GM19397 (cell line): ENCODE data around the gene GGA2.
"Not testable (repeated sequence)": the region's sequence is repeated elsewhere in the genome, so short reads cannot be mapped to it uniquely, and the experiment has no call there.

Experiments
- ATAC-seq: cut with Tn5 transposase; IDR thresholded peaks from one replicate; pipeline ENCODE4 v1.9.1; 2021; ENCODE audit warnings: mild to moderate bottlenecking, moderate library complexity; ENCODE audit not compliant: unreplicated experiment

GGA2 gene

GRCh38 chr16:23504453-23505179, 5.7 kb downstream of the GGA2 start:
- peak; percentile 58 for ATAC-seq

DNA sequence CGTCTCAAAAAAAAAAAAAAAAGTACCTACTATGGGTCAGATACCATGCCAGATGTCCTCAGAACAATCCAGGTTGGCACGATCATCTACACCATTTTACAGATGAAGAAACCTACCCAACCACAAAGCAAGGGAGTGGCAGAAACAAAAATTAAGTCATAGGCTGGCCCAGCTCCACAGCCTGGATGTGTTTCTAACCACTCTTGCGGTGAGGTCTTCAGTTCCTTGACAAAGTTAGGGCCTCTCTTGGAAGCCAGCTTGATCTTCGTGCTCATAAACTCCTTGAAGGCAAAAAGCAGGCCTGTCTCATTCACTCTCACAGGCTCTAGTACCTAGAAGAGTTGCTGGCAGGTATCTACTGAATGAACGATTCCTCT, 6.2 kb downstream of the GGA2 start:
- ATAC-seq, result no peak

GRCh38 chr16:23502466-23502865, 7.8 kb downstream of the GGA2 start:
- ATAC-seq, result no peak

DNA sequence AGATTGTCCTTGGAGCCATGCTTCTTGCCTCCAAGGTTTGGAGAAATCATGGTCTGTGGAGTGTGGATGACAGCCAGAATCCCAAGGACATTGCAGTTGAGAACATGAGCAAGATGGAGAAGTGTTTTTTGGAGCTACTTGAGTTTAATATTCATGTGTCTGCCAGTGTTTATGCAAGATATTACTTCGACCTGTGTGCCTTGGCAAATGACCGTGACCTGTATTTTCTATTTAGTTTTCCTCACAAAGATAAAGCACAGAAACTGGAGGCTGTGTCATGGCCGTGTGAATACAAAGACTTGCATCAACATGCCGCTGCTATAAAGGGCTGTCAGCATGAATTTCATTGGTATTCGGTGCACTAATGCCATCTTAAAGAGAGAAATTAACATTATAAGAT, 9.0 kb downstream of the GGA2 start:
- ATAC-seq, result no peak

- no peak for ATAC-seq
Observed at GRCh38 chr16:23500862-23501225, 9.4 kb downstream of the GGA2 start.

GRCh38 chr16:23500212-23500861, 10.0 kb downstream of the GGA2 start:
- no peak for ATAC-seq

DNA sequence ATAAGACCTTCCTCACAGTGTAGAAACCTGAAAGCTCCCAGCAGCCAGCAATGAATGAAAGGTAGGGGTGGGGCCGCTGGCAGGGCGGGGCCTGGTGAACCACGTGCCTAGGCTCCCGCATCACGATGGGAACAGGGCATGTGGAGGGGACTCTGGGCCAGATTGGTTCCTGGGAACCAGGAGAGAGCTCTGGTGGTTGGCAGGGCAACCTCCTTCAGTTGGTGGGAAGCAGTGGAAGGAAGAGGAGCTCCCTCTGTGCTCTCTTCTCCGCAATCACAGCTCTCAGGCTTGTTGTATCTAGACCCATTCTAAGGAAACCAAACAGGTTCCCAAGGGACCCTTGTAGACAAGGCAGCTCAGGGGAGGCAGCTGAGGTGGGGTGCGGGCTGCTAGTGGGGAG, 10.5 kb downstream of the GGA2 start:
- ATAC-seq, result no peak

- no peak for ATAC-seq
Observed at GRCh38 chr16:23498863-23499262, 11.4 kb downstream of the GGA2 start.

- ATAC-seq, result no peak
Observed at GRCh38 chr16:23497543-23497868, 12.8 kb downstream of the GGA2 start.

- no peak for ATAC-seq
Observed at GRCh38 chr16:23496821-23497542, 13.3 kb downstream of the GGA2 start.

- ATAC-seq, result no peak
Observed at GRCh38 chr16:23495671-23496070, 14.6 kb downstream of the GGA2 start.

DNA sequence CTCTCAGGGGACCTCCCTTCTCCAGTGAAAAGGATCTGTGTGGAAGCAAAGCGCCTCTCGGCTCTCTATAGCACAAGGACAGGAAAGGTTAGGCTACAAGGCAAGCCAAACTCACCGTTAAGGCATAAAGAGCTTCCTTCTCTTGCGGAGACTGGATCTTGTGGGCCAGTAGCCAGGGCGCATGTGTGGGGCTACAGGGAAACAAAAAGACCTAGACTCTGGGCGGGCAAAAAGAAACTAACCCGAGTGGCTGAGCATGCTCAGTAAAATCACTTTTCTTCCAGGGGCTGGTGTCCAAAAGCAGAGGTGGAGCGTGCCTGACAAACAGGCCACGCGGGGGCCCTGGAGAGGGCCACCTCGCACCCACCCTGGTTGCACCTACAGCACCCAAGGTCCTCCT, 16.1 kb downstream of the GGA2 start:
- no peak for ATAC-seq

DNA sequence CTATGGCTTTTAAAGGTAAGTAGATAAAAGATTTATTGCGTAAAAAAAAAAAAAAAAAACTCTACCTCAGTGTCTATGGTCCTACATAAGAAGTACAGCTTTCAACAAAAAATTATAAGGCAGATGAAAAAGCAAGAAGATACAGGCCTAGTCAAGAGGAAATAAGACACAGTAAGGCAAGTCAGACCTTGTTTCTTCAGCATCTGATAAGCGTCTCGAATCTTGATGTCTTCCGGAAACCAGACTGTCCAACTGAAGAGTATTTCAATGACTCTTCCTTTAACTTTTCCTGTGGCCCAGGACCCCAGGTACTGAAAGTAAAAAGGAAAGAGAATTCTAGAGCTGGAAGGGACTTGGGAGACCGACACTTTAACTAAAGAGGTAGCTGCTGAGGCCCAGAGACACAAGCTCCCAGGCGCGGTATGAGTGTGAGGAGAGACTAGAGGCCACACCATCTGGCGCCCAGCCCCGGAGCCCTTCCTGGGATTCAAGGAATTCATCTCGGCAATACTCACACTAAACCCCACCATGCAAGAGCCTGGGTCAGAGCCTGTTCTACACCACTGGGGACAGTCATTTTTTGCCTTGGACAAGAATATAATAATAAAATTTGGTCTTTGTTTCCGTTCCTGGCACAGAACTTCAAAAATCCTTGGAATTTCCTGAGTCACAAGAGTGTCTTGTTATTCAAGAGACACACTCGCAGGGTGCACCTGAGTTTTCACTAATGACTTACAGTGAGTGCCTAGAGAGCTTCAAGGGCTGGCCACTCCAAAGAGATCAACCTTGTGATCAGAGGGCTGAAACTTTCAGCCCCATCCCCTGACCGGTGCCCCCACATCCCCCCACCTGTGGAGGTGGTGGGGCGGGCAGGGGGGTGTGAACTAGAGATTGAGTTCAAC, 18.6 kb downstream of the GGA2 start:
- ATAC-seq, result no peak

DNA sequence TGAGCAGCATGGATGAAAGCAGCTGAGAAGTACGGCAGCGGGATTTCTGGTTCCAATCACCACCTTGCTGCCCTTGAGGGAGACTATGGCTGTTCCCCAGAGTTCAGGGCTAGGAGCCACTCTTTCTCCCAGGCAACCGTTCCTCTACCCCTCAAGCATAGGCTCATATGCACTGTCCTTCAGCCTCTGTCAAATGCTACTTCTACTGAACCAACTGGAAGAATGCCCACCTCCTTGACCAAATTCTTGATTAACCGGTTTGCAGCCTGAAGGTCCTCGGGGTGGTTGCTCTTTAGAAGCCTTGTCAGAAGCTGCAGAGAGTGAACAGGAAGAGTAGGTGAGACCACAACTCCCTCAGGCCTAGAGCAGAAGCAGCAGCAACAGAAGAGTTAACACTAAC, 23.8 kb downstream of the GGA2 start:
- no peak for ATAC-seq

DNA sequence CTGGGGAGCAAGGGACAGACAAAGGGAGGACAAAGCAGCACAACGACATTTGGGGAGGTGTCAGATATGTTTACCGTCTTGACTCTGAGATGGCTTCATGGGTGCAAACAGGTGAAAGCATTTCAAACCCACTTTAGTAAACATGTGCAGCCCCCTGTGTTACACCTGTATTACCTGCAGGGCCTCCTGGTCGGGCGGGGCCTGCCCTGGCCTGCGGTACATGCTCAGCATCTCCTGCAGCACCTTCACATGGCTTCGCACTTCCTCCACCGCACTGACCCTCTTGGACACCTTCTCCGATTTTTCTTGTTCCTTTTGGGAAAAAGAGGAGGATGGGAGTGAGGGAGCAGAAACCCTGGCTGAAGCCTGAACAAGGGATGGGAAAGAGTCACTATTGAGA, 24.5 kb downstream of the GGA2 start:
- ATAC-seq, result no peak

DNA sequence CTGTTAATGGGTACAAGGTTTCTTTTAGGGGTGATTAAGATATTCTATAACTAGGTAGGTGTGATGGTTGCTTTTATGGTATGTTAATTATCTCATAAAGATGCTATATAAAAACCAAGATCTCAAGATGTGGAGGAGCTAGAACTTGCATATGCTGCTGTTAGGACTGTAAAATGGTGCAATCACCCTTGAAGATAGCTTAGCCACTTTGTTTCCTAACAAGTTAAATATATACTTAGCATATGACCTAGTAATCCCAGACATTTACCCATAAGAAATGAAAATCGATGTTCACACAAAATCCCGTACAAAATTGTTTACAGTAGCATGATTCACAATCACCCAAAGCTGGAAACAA, 25.1 kb downstream of the GGA2 start:
- no peak for ATAC-seq

DNA sequence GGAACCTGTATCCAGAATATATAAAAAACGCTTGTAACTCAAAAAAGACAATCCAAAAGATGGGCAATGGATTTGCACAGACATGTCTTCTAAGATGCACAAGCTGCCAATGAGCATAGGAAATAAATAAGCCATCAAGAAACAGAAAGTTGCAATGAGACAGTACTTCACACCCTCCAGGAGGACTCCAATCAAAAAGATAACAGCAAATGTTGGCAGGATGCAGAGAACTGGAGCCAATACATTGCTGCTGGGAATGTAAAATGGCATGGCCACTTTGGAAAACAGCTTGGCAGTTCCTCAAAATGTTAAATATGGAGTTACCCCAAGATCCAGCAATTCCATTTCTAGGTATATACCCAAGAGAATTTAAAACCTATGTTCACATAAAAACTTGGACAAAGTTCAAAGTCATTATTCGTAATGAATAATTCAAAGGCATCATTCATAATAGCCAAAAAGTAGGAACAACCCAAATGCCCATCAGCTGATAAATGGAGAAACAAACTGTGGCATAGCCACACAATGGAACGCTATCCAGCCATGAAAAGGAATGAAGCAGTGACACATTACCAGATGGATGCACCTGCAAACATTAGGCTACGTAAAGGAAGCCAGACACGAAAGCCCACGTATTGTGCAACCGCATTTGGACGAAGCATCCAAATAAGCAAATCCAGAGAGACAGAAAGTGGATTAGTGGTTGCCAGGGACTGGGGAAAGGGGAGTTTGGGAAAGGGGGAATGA, 25.6 kb downstream of the GGA2 start:
- ATAC-seq, result no peak

DNA sequence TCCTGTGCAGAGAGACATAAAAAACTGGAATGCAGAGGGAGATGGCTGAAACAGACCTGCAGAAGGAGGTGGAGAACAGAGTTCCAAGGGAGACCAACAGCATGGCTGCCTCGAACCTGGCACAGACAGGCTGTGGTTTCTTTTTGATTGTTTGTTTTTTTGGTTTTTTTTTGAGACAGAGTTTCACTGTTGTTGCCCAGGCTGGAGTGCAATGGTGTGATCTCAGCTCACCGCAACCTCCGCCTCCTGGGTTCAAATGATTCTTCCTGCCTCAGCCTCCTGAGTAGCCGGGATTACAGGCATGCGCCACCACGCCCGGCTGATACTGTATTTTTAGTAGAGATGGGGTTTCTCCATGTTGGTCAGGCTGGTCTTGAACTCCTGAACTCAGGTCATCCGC, 26.8 kb downstream of the GGA2 start:
- not testable (repeated sequence) for ATAC-seq

- no peak for ATAC-seq
Observed at GRCh38 chr16:23482778-23483177, 27.5 kb downstream of the GGA2 start.

GRCh38 chr16:23480257-23480656, 30.0 kb downstream of the GGA2 start:
- no peak for ATAC-seq

DNA sequence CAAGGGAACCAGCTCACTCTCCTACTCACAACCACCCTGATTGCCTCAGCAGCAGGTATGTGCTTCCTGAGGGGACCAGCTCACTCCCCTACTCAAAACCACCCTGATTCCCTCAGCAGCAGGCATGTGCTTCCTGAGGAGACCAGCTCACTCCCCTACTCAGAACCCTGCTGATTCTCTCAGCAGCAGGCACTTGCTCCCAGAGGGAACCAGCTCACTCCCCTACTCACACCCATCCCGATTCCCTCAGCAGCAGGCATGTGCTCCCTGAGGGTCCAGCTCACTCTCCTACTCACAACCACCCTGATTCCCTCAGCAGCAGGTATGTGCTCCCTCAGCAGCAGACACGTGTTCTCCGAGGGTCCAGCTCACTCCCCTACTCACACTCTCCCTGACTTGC, 31.2 kb downstream of the GGA2 start:
- ATAC-seq, result no peak
